ENCODE results near the gene LMX1A. TPM values are rescaled to one million over a fixed set of nuclear protein-coding genes. Genes with fewer than 3 reads are reported as not detected.

LMX1A gene
- total RNA-seq, 2 donors from 2014 or later: not detected

DNA sequence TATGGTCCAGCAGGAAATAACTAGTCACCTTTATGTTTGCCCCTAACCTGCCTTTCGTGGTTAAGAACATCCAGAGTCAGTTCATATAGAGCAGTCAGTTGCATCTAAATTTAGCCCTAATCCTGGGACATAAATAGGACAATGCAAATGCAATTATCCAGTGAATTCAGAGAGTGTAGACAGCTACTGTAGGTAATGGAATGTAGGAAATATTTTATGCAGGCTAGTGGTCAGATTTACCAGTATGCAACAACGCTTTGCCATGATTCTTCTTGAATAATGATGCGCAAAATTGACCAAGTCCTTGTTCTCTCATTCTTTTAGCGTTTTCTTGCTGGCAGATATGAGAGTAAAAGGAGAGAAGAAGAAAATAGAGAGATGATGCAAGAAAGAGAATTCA, 165.4 kb downstream of the LMX1A start:
- no peaks in the 10 kb centered on the region for H3K36me3 Mint-ChIP-seq (ENCODE audit: low read depth)
- peaks cover 3% of the 10 kb centered on the region for H3K9me3 ChIP-seq (ENCODE audit: control insufficient read depth, low read length, poor library complexity, severe bottlenecking)
- H3K27ac Mint-ChIP-seq: no peak overlapping the region
- DNase-seq: no peak
- H3K27me3 Mint-ChIP-seq: no peaks in the 10 kb centered on the region
- no peak overlapping the region for H3K4me3 Mint-ChIP-seq
- no peak for ATAC-seq
- no peaks in the 10 kb centered on the region for H3K4me1 Mint-ChIP-seq

DNA sequence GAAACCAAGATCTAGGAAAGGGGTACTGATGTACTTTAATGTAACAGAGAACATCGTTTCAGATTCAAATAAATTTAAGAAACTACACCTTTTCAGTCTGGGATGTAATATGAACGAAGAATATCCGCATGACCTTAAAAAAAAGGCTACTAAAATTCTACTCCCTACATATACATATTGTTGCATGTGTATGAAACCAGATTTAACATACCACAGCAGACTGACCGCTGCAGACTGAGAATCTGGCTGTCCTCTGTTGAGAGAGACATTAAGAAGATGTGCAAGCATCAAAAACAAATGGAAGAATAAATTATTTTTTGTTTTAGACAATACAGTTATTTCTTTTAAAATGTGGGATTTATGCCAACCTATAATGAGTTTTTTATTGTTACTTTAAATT, 166.6 kb downstream of the LMX1A start:
- Mint-ChIP-seq H3K27me3 (no peaks in the 10 kb centered on the region), H3K36me3 (ENCODE audit: low read depth) (no peaks in the 10 kb centered on the region), H3K27ac (no peak overlapping the region), H3K4me3 (no peak overlapping the region), H3K4me1 (no peaks in the 10 kb centered on the region)
- peaks cover 3% of the 10 kb centered on the region for H3K9me3 ChIP-seq (ENCODE audit: control insufficient read depth, low read length, poor library complexity, severe bottlenecking)
- DNase-seq (no peak), ATAC-seq (no peak)

DNA sequence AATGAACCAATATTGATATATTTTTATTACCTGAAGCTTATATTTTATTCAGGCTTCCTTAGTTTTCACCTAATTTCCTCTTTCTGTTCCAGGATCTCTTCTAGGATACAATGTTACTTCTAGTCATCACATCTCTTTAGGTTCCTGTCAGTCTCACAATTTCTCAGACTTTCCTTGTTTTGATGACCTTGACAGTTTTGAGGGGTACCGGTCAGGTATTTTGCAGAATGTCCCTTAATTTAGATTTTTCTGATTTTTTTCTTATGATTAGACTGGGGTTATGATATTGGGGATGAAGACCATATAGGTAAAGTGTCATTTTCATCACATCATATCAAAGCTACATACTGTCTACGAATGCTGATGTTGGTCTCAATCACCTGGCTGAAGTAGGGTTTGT, 167.5 kb downstream of the LMX1A start:
- no peak for ATAC-seq

DNA sequence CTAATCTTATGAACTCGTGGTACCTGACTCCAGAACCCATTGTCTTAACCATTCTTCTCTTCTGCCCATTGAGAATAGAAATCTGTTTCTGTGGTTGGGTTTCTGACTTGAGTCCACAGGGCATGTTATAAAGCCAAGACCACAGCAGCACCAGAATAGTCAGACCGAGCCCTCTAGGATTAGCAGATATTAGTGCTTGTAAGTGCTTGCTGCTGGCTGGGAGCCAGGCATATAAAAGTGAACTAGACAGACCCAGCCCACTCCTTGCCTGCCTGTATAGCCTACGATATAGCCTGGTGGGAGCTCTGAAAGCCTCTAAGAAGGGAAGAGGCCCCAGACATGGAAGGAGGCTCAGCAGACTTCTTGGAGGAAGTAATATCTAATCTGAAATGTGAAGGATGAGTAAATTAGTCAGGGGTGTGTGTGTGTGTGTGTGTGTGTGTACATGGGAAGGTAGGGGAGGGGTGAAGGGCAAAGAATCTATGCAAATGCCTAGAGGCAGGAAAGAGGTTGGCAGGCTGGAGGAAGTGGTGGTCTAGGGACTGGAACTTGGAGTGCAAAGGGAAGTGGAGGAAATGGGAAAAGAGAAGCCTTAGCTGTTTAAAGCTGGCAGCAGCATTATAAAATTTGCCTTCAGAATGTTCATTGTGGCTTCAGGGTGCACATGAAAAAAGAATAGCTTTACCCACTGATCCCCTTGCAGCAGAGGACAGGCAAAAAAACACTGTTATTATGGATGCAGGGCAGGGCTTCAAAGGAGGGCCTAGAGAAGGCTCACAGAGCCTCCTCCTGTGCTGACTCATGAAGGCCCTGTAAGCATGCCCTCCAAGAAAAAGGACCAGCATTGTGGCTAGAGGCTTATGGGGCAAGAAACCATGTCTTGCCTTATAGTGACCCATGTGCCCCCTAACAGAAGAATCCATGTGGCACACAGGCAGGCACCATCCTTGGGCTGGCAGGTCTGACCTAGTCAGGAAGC, 169.2 kb downstream of the LMX1A start:
- Mint-ChIP-seq H3K4me1 (no peaks in the 10 kb centered on the region), H3K27me3 (no peaks in the 10 kb centered on the region), H3K36me3 (ENCODE audit: low read depth) (no peaks in the 10 kb centered on the region), H3K27ac (no peak overlapping the region), H3K4me3 (no peak overlapping the region)
- DNase-seq: no peak
- H3K9me3 ChIP-seq (ENCODE audit: control insufficient read depth, low read length, poor library complexity, severe bottlenecking): peaks cover 3% of the 10 kb centered on the region
- no peak for ATAC-seq

More for the DNA sequence above, 167.5 kb downstream of the LMX1A start:
- Mint-ChIP-seq H3K4me1 (no peaks in the 10 kb centered on the region), H3K27me3 (no peaks in the 10 kb centered on the region), H3K4me3 (no peak overlapping the region), H3K36me3 (ENCODE audit: low read depth) (no peaks in the 10 kb centered on the region), H3K27ac (no peak overlapping the region)
- DNase-seq: no peak
- peaks cover 3% of the 10 kb centered on the region for H3K9me3 ChIP-seq (ENCODE audit: control insufficient read depth, low read length, poor library complexity, severe bottlenecking)

DNA sequence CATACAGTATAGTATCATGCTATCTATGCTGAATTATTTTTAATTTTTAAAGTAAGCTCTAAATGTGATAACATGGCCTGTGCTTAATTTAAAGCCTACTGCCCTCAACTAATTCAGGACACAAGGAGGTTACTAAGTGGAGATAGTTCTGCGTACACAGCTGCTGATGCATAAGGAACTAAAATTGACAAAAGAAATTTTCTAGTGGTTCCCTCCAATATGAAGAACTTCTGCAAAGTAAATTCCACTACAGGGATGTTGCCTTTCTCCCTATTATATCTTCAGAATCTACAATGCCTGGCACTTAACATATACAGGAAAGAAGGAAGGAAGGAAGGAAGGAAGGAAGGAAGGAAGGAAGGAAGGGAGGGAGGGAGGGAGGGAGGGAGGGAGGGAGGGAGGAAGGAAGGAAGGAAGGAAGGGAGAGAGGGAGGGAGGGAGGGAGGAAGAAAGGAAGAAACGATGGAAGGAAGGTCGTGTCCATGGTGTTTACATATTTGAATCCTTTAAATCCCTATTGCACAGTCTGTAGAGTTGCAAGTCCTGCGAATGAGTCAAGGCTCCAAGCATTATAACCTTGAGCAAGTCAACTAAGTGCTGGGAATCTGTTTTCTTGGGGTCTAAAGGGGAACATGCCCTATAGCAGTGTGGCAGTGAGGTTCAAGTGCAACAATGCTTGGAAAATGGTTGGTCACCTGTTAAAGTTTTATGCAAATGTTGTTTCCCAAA, 171.2 kb downstream of the LMX1A start:
- peaks cover 3% of the 10 kb centered on the region for H3K9me3 ChIP-seq (ENCODE audit: control insufficient read depth, low read length, poor library complexity, severe bottlenecking)
- DNase-seq: no peak
- no peak overlapping the region for H3K27ac Mint-ChIP-seq
- H3K4me1 Mint-ChIP-seq: no peaks in the 10 kb centered on the region
- H3K27me3 Mint-ChIP-seq: no peaks in the 10 kb centered on the region
- no peak overlapping the region for H3K4me3 Mint-ChIP-seq
- no peaks in the 10 kb centered on the region for H3K36me3 Mint-ChIP-seq (ENCODE audit: low read depth)
- ATAC-seq: no peak

DNA sequence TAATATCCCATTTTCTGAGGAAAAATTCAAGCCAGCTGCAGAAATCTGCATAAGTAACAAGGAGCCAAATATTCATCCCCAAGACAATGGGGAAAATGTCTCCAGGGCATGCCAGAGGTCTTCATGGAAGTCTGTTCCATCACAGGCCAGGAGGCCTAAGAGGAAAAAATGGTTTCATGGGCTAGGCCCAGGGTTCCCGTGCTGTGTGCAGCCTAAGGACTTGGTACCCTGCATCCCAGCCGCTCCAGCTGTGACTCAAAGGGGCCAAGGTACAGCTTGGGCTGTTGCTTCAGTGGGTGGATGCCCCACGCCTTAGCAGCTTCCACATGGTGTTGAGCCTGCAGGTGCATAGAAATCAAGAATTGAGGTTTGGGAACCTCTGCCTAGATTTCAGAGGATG, 173.5 kb downstream of the LMX1A start:
- no peak overlapping the region for H3K4me3 Mint-ChIP-seq
- peaks cover 3% of the 10 kb centered on the region for H3K9me3 ChIP-seq (ENCODE audit: control insufficient read depth, low read length, poor library complexity, severe bottlenecking)
- ATAC-seq (no peak), DNase-seq (no peak)
- peaks cover 4% of the 10 kb centered on the region for H3K27me3 Mint-ChIP-seq
- no peaks in the 10 kb centered on the region for H3K4me1 Mint-ChIP-seq
- H3K27ac Mint-ChIP-seq: no peak overlapping the region
- H3K36me3 Mint-ChIP-seq (ENCODE audit: low read depth): no peaks in the 10 kb centered on the region

DNA sequence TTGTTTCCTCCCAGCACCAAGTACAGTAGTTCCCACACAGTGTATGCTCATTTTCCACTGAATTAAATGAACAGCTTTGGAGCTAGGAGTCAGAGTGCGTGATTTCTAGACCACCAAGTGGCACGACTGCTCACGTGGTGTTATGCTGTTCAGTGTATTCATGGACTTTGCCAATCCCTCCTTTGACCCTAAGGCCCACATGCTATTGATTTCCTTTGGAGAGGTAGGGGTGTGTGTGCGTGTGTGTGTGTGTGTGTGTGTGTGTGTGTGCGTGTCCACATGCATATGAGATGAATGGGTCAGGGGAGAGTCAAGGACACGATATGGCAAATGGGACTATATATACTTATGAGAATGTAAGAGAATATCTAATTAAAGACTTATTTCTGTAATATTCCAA, 177.2 kb downstream of the LMX1A start:
- Mint-ChIP-seq H3K27ac (no peak overlapping the region), H3K4me1 (no peaks in the 10 kb centered on the region), H3K36me3 (ENCODE audit: low read depth) (no peaks in the 10 kb centered on the region), H3K27me3 (peaks cover 4% of the 10 kb centered on the region), H3K4me3 (no peak overlapping the region)
- ATAC-seq (no peak), DNase-seq (no peak)
- H3K9me3 ChIP-seq (ENCODE audit: control insufficient read depth, low read length, poor library complexity, severe bottlenecking): no peaks in the 10 kb centered on the region

DNA sequence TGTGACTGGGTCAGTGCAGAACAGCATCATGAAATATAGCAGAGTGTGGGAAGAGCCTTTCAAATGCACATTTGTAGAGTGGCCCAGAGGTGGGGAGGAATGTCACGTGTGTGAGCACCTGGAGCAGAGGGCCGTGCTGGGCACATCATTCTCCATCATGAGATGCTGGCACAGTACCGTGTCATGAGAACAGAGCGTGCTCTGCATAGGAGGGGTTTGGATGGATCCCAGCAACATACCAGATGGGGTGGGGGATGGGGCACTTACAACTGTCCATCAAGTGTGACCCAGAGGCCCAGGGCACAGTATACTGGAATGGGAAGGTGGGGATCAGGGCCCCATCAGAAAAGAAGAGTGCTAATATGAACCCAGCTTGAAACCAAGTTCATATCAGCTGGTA, 182.0 kb downstream of the LMX1A start:
- DNase-seq: no peak
- H3K4me1 Mint-ChIP-seq: no peaks in the 10 kb centered on the region
- H3K9me3 ChIP-seq (ENCODE audit: control insufficient read depth, low read length, poor library complexity, severe bottlenecking): no peaks in the 10 kb centered on the region
- peaks cover 11% of the 10 kb centered on the region for H3K27me3 Mint-ChIP-seq
- H3K4me3 Mint-ChIP-seq: no peak overlapping the region
- no peak overlapping the region for H3K27ac Mint-ChIP-seq
- no peaks in the 10 kb centered on the region for H3K36me3 Mint-ChIP-seq (ENCODE audit: low read depth)
- ATAC-seq: no peak

DNA sequence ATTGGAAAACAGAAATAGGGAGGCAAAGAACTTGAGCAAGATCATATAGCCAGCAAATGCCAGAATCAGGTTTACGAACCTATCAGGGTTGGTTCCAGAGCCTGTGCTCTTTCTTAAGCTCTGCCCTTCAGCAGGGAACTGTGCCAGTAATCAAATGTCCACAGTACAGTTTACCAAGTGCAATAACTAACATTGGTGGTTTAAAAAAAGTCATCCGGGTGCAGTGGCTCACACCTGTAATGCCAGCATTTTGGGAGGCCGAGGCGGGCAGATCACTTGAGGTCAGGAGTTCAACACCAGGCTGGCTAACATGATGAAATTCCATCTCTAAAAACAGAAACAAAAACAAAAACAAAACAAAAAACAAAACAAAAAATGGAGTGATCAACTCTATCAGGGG, 182.7 kb downstream of the LMX1A start:
- Mint-ChIP-seq H3K27ac (no peak overlapping the region), H3K36me3 (ENCODE audit: low read depth) (no peaks in the 10 kb centered on the region), H3K4me3 (no peak overlapping the region), H3K4me1 (no peaks in the 10 kb centered on the region), H3K27me3 (peaks cover 7% of the 10 kb centered on the region)
- DNase-seq (no peak), ATAC-seq (no peak)
- no peaks in the 10 kb centered on the region for H3K9me3 ChIP-seq (ENCODE audit: control insufficient read depth, low read length, poor library complexity, severe bottlenecking)

DNA sequence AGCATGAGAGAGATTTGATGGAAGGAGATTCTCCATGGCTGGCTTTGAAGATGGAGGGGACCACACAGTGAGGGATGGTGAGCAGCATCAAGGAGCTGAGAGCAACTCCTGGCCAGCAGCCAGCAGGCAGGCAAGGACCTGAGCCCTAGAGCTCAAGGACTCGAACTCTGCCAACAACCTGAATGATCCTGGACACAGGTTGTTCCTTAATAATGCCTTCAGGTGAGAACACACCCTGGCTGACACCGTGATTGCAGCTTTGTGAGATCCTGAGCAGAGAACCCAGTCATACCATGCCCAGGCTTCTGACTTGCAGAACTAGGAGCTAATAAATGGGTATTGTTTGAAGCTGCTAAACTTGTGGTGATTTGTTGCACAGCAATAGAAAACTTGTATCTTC, 183.1 kb downstream of the LMX1A start:
- no peaks in the 10 kb centered on the region for H3K9me3 ChIP-seq (ENCODE audit: control insufficient read depth, low read length, poor library complexity, severe bottlenecking)
- Mint-ChIP-seq H3K4me1 (no peaks in the 10 kb centered on the region), H3K27ac (no peak overlapping the region), H3K27me3 (peaks cover 7% of the 10 kb centered on the region), H3K36me3 (ENCODE audit: low read depth) (no peaks in the 10 kb centered on the region), H3K4me3 (no peak overlapping the region)
- DNase-seq: no peak
- ATAC-seq: no peak

DNA sequence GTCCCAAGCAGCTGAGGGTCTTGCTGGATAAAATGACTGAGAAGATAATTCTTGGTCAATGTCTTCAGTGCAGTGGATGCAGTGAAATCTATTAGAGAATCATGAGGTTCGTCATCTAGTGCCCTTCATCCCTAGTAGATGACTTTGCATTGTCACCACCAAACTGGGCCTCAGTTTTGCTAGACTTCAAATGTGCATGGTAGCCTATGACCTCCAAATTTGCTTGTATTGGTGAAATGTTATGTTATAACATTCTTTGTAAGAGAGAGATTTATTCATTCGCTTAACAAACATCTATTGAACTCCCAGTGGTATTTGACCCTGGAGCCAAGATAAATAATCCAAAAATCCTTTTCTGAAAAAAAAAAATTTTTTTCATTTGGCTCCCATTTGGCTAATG, 183.8 kb downstream of the LMX1A start:
- no peak overlapping the region for H3K4me3 Mint-ChIP-seq
- ATAC-seq (no peak), DNase-seq (no peak)
- H3K27ac Mint-ChIP-seq: no peak overlapping the region
- no peaks in the 10 kb centered on the region for H3K4me1 Mint-ChIP-seq
- H3K27me3 Mint-ChIP-seq: peaks cover 7% of the 10 kb centered on the region
- H3K36me3 Mint-ChIP-seq (ENCODE audit: low read depth): no peaks in the 10 kb centered on the region
- no peaks in the 10 kb centered on the region for H3K9me3 ChIP-seq (ENCODE audit: control insufficient read depth, low read length, poor library complexity, severe bottlenecking)

DNA sequence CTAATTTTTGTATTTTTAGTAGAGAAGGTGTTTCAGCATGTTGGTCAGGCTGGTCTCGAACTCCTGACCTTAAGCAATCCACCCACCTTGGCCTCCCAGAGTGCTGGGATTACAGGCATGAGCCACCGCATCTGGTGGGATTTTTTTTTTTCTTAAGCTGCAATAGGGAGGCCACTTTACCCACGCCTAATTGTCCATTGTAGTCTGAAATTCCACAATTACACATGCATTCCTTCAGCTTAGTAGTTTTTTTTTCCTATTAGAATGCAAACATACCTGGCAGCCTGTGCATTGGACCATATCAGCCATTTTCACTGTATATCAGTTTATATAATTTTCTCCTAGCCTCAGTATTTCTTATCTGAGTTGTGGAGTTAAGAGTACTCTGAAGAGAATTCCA, 186.8 kb downstream of the LMX1A start:
- Mint-ChIP-seq H3K36me3 (ENCODE audit: low read depth) (no peaks in the 10 kb centered on the region), H3K27me3 (peaks cover 7% of the 10 kb centered on the region), H3K4me3 (no peak overlapping the region), H3K27ac (no peak overlapping the region), H3K4me1 (no peaks in the 10 kb centered on the region)
- no peaks in the 10 kb centered on the region for H3K9me3 ChIP-seq (ENCODE audit: control insufficient read depth, low read length, poor library complexity, severe bottlenecking)
- ATAC-seq (no peak), DNase-seq (no peak)

DNA sequence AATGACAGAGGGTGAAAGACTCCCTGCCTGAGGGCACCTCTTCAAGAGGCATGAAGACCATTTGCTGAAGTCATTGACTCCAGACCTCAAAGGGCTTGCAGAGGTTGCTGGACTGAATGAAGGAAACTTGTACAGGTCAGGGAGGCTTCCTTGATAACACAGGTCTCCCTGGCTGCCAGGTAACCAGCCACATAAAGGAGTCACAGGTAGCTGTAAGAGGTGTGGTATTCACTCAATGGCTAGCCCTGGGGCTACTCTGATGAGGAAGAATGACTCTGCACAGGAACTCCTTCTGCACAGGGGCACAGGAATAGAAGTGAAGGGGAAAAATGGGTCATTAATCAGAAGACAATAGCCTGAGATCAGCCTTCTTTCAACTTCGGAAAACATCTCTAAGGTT, 187.5 kb downstream of the LMX1A start:
- no peaks in the 10 kb centered on the region for H3K4me1 Mint-ChIP-seq
- no peaks in the 10 kb centered on the region for H3K9me3 ChIP-seq (ENCODE audit: control insufficient read depth, low read length, poor library complexity, severe bottlenecking)
- H3K36me3 Mint-ChIP-seq (ENCODE audit: low read depth): no peaks in the 10 kb centered on the region
- ATAC-seq: no peak
- H3K27ac Mint-ChIP-seq: no peak overlapping the region
- no peak overlapping the region for H3K4me3 Mint-ChIP-seq
- H3K27me3 Mint-ChIP-seq: peaks cover 7% of the 10 kb centered on the region
- no peak for DNase-seq
